Measurements from ENCODE around the gene CDCA8.

DNA sequence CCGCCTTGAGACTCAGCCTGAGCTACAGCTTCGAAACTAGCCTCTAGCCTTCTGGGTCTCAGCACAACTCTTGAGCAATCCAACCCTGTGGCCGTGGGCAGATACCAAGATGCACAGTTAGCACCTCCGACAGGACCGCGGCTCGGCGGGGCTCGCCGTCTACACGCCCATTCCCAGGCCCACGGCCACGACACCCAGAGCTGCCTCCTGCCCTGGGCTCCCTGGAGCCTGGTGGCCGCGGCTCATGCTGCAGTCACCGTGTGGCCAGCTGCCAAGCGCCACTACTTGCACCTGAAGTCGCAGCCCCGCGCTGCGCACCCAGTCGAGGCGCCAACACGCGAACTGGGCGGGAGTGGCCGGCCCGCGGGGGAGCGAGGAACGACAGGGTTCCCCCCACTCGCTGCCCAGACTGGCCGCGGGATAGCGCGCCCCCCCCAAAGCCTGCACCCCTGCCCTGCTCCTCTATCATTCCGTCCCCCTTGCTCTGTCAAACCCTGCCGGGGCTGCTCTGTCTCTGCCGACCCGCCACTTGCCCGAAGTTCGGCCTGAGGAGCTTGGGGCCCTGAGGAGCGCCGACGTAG lies 729 bp upstream of the CDCA8 start:
- TF ChIP-seq, protein P1, sequence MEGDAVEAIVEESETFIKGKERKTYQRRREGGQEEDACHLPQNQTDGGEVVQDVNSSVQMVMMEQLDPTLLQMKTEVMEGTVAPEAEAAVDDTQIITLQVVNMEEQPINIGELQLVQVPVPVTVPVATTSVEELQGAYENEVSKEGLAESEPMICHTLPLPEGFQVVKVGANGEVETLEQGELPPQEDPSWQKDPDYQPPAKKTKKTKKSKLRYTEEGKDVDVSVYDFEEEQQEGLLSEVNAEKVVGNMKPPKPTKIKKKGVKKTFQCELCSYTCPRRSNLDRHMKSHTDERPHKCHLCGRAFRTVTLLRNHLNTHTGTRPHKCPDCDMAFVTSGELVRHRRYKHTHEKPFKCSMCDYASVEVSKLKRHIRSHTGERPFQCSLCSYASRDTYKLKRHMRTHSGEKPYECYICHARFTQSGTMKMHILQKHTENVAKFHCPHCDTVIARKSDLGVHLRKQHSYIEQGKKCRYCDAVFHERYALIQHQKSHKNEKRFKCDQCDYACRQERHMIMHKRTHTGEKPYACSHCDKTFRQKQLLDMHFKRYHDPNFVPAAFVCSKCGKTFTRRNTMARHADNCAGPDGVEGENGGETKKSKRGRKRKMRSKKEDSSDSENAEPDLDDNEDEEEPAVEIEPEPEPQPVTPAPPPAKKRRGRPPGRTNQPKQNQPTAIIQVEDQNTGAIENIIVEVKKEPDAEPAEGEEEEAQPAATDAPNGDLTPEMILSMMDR (conservative IDR thresholded peaks at IDR 0.05; ENCODE audit: low read depth in 2 of 2): no peak
- TF ChIP-seq EZH2 (IDR thresholded peaks at IDR 0.05; ENCODE audit: low read depth, unreplicated experiment): no peak
- TF ChIP-seq POLR2AphosphoS5 (IDR thresholded peaks at IDR 0.05; ENCODE audit: low read depth): no peak
- TF ChIP-seq, protein P2, sequence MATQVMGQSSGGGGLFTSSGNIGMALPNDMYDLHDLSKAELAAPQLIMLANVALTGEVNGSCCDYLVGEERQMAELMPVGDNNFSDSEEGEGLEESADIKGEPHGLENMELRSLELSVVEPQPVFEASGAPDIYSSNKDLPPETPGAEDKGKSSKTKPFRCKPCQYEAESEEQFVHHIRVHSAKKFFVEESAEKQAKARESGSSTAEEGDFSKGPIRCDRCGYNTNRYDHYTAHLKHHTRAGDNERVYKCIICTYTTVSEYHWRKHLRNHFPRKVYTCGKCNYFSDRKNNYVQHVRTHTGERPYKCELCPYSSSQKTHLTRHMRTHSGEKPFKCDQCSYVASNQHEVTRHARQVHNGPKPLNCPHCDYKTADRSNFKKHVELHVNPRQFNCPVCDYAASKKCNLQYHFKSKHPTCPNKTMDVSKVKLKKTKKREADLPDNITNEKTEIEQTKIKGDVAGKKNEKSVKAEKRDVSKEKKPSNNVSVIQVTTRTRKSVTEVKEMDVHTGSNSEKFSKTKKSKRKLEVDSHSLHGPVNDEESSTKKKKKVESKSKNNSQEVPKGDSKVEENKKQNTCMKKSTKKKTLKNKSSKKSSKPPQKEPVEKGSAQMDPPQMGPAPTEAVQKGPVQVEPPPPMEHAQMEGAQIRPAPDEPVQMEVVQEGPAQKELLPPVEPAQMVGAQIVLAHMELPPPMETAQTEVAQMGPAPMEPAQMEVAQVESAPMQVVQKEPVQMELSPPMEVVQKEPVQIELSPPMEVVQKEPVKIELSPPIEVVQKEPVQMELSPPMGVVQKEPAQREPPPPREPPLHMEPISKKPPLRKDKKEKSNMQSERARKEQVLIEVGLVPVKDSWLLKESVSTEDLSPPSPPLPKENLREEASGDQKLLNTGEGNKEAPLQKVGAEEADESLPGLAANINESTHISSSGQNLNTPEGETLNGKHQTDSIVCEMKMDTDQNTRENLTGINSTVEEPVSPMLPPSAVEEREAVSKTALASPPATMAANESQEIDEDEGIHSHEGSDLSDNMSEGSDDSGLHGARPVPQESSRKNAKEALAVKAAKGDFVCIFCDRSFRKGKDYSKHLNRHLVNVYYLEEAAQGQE (IDR thresholded peaks at IDR 0.05; ENCODE audit: unreplicated experiment): no peak
- TF ChIP-seq, protein P3, sequence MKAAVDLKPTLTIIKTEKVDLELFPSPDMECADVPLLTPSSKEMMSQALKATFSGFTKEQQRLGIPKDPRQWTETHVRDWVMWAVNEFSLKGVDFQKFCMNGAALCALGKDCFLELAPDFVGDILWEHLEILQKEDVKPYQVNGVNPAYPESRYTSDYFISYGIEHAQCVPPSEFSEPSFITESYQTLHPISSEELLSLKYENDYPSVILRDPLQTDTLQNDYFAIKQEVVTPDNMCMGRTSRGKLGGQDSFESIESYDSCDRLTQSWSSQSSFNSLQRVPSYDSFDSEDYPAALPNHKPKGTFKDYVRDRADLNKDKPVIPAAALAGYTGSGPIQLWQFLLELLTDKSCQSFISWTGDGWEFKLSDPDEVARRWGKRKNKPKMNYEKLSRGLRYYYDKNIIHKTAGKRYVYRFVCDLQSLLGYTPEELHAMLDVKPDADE (IDR thresholded peaks at IDR 0.05): no peak
- TF ChIP-seq ZNF331 (CRISPR knock-in tag; IDR thresholded peaks at IDR 0.05; ENCODE audit: low read depth): no peak
- no peak for TF ChIP-seq CREB1 (CRISPR knock-in tag; IDR thresholded peaks at IDR 0.05; ENCODE audit: low read depth)
- TF ChIP-seq JUNB (IDR thresholded peaks at IDR 0.05; ENCODE audit: unreplicated experiment): no peak
- TF ChIP-seq STAT1 (IDR thresholded peaks at IDR 0.05; ENCODE audit: unreplicated experiment): no peak
- TF ChIP-seq EZH2phosphoT487 (IDR thresholded peaks at IDR 0.05; ENCODE audit: unreplicated experiment): no peak
